Ovary (tissue), 3 donors: ENCODE results near the gene LRRC26.

Experiments
- EP300 ChIP-seq: sonication (generic); formaldehyde crosslinking; IDR thresholded peaks from one replicate; pipeline ENCODE4 v1.6.1; 2017; ENCODE audit warnings: antibody characterized with exemption
- POLR2A ChIP-seq: fragments of 450-650 bp; IDR thresholded peaks from one replicate; pipeline ENCODE4 v1.6.1; 2017; ENCODE audit warnings: antibody characterized with exemption, mild to moderate bottlenecking, moderate library complexity
- TF ChIP-seq, protein P1 (sequence below), 3 donors: fragments of 450-650 bp in 2 of 3; fragments of 200-600 bp in 1 of 3; IDR thresholded peaks; one replicate each; pipeline versions ENCODE4 v1.5.1 to v1.8.0; 2016 to 2022; ENCODE audit warnings: antibody characterized with exemption in 3 of 3, mild to moderate bottlenecking in 1 of 3
- donor health status: DM: no; HTN: no; CAD: no.

DNA sequence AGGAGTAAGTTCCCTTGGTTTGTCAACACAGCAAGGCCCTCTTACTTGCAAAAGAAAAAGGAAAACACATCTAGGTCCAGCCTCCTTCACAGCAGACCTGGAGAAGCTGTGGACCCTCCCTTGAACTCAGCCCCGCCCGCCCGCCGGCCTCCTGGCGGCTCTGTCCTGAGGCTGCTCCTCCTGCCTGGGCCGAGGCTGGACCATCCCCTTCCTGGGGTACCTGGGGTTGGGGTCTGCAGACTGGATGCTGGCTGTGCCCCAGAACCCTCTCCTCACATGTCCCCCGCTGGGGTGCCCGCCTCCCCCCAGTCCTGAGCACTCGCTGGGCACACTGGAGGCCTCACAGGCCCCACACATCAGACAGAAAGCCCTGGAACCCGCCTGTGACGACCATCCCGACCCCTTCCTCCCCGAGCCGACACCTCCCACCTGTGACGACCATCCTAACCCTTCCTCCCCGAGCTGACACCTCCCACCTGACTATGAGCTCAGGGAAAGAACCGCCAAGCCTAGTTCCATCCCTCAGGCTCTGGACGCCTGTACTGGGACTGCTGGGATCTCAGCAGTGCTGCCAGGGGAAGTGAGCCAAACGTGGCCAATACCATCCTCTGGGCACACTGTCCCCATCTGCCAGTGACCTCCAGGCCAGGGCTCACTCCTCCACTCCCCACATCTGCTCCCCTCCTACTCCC is 9.2 kb upstream of the LRRC26 start:
- TF ChIP-seq, protein P1, sequence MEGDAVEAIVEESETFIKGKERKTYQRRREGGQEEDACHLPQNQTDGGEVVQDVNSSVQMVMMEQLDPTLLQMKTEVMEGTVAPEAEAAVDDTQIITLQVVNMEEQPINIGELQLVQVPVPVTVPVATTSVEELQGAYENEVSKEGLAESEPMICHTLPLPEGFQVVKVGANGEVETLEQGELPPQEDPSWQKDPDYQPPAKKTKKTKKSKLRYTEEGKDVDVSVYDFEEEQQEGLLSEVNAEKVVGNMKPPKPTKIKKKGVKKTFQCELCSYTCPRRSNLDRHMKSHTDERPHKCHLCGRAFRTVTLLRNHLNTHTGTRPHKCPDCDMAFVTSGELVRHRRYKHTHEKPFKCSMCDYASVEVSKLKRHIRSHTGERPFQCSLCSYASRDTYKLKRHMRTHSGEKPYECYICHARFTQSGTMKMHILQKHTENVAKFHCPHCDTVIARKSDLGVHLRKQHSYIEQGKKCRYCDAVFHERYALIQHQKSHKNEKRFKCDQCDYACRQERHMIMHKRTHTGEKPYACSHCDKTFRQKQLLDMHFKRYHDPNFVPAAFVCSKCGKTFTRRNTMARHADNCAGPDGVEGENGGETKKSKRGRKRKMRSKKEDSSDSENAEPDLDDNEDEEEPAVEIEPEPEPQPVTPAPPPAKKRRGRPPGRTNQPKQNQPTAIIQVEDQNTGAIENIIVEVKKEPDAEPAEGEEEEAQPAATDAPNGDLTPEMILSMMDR (IDR thresholded peaks at IDR 0.05) = no peak
- no peak for TF ChIP-seq POLR2A
- TF ChIP-seq EP300 = no peak
